Neuronal stem cell (in vitro differentiated cells): ENCODE data around the gene MBTPS1.
A peak's percentile ranks its signal among the peaks of the same experiment; 100 is the strongest.

ENCODE experiments used
- DNase-seq: peaks from one replicate; pipeline ENCODE4 v3.0.0-alpha.2; 2013; ENCODE audit warnings: low spot score
- H2AFZ ChIP-seq: one replicate; pipeline ENCODE4 v1.6.1; 2013; ENCODE audit warnings: mild to moderate bottlenecking, low read length, inconsistent platforms
- H2AK5ac ChIP-seq: 2 replicates; pipeline ENCODE4 v1.6.1; 2013; ENCODE audit warnings: low read depth, mild to moderate bottlenecking, inconsistent platforms, low read length, moderate library complexity, mixed read lengths
- H2BK120ac ChIP-seq: 2 replicates; pipeline ENCODE4 v1.6.1; 2013; ENCODE audit warnings: low read depth, mild to moderate bottlenecking, inconsistent platforms, low read length, moderate library complexity, mixed read lengths
- H2BK12ac ChIP-seq: one replicate; pipeline ENCODE4 v1.6.1; 2013; ENCODE audit warnings: low read length, inconsistent platforms
- H2BK15ac ChIP-seq: 2 replicates; pipeline ENCODE4 v1.6.1; 2013; ENCODE audit warnings: mild to moderate bottlenecking, low read length, inconsistent platforms, mixed read lengths
- H2BK5ac ChIP-seq: one replicate; pipeline ENCODE4 v1.6.1; 2013; ENCODE audit warnings: inconsistent platforms, mild to moderate bottlenecking, low read length, moderate library complexity
- H3K14ac ChIP-seq: one replicate; pipeline ENCODE4 v1.6.1; 2013; ENCODE audit warnings: low read length, inconsistent platforms
- H3K18ac ChIP-seq: 2 replicates; pipeline ENCODE4 v1.6.1; 2013; ENCODE audit warnings: low read length, inconsistent platforms
- H3K23ac ChIP-seq: 2 replicates; pipeline ENCODE4 v1.6.1; 2013; ENCODE audit warnings: low read depth, mild to moderate bottlenecking, mixed read lengths, low read length, inconsistent platforms; ENCODE audit not compliant: poor library complexity
- H3K27ac ChIP-seq: replicated peaks from 3 replicates; pipeline ENCODE4 v1.5.1; 2013; ENCODE audit warnings: low read length, inconsistent platforms
- H3K27me3 ChIP-seq, 3 experiments: 2 replicates each; pipeline ENCODE4 v1.6.1; 2013; ENCODE audit warnings: low read length in 3 of 3, mild to moderate bottlenecking in 2 of 3, inconsistent platforms in 1 of 3, low read depth in 1 of 3, mixed read lengths in 1 of 3, moderate library complexity in 1 of 3; ENCODE audit not compliant: control insufficient read depth in 3 of 3, insufficient read depth in 3 of 3
- H3K36me3 ChIP-seq, 2 donors: replicated peaks in 1 of 2; 2 replicates each; pipeline ENCODE4 v1.6.1; 2013; ENCODE audit warnings: low read length in 2 of 2; ENCODE audit not compliant: control insufficient read depth in 2 of 2, insufficient read depth in 2 of 2
- H3K4ac ChIP-seq: 2 replicates; pipeline ENCODE4 v1.6.1; 2013; ENCODE audit warnings: inconsistent platforms, mild to moderate bottlenecking, low read length, moderate library complexity
- H3K4me1 ChIP-seq, 2 donors: 1 replicate in 1 of 2; 2 replicates in 1 of 2; pipeline ENCODE4 v1.6.1; 2013; ENCODE audit warnings: low read length in 2 of 2, low read depth in 1 of 2; ENCODE audit not compliant: control insufficient read depth in 2 of 2, insufficient read depth in 1 of 2
- H3K4me2 ChIP-seq: one replicate; pipeline ENCODE4 v1.6.1; 2013; ENCODE audit warnings: mild to moderate bottlenecking, low read length, inconsistent platforms; ENCODE audit not compliant: insufficient read depth, poor library complexity, severe bottlenecking
- H3K4me3 ChIP-seq, 2 donors: 2 replicates each; pipeline ENCODE4 v1.5.1; 2013; ENCODE audit warnings: low read length in 2 of 2, mild to moderate bottlenecking in 2 of 2, inconsistent platforms in 1 of 2, moderate library complexity in 1 of 2
- H3K79me1 ChIP-seq: one replicate; pipeline ENCODE4 v1.6.1; 2013; ENCODE audit warnings: low read depth, mild to moderate bottlenecking, inconsistent platforms, low read length, moderate library complexity
- H3K9ac ChIP-seq: one replicate; pipeline ENCODE4 v1.6.1; 2013; ENCODE audit warnings: mild to moderate bottlenecking, low read depth, low read length, inconsistent platforms; ENCODE audit not compliant: poor library complexity
- H3K9me3 ChIP-seq, 2 donors: replicated peaks in 1 of 2; 2 replicates each; pipeline versions ENCODE3 to v1.6.1; 2013; ENCODE audit warnings: low read length in 2 of 2, mild to moderate bottlenecking in 2 of 2, inconsistent platforms in 1 of 2, low read depth in 1 of 2, mixed read lengths in 1 of 2, moderate library complexity in 1 of 2; ENCODE audit not compliant: control insufficient read depth in 2 of 2, insufficient read depth in 1 of 2
- H4K8ac ChIP-seq: one replicate; pipeline ENCODE4 v1.6.1; 2013; ENCODE audit warnings: low read depth, mild to moderate bottlenecking, inconsistent platforms, low read length, moderate library complexity
- H4K91ac ChIP-seq: one replicate; pipeline ENCODE4 v1.6.1; 2013; ENCODE audit warnings: low read length, low read depth, mild to moderate bottlenecking, inconsistent platforms; ENCODE audit not compliant: poor library complexity
- WGBS, 2 donors: extraction: QIAGEN DNeasy Blood & Tissue Kit; methylation state at CpG; one replicate each; pipeline ENCODE4 v1.1.7; 2013; ENCODE audit warnings: missing lambda C conversion rate in 2 of 2, mixed read lengths in 1 of 2; ENCODE audit not compliant: insufficient read length in 2 of 2, insufficient replicate concordance in 1 of 2; ENCODE audit errors: extremely low coverage in 2 of 2; 5-methylcytosine and 5-hydroxymethylcytosine counted together

The MBTPS1 gene

DNA sequence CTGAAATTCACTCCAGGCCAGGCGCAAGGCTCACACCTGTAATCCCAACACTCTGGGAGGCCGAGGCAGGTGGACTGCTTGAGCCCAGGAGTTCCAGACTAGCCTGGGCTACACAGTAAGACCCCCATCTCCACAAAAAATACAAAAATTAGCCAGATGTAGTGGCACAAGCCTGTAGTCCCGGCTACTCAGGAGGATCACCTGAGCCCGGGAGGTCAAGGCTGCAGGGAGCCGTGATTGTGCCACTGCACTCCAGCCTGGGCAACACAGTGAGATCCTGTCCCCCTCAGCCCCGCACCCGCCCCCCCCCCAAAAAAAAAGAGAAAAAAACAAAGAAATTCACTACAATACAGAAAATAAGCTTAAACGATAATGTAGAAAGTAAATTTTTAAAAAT lies 31.5 kb downstream of the MBTPS1 start:
- no peak for DNase-seq
- H3K79me1 ChIP-seq = no peaks in the 10 kb centered on the region
- H3K23ac ChIP-seq = no peak overlapping the region
- no CpG with 5 or more reads among the region's 8 CpGs for WGBS, 2 donors
- no peak overlapping the region for H3K4ac ChIP-seq
- no peak overlapping the region for H2BK15ac ChIP-seq
- no peak overlapping the region for H2BK12ac ChIP-seq
- H3K9ac ChIP-seq = no peak overlapping the region
- no peaks in the 10 kb centered on the region for H3K4me1 ChIP-seq
- no peak overlapping the region for H2AFZ ChIP-seq
- peaks cover 57 to 96% of the 10 kb centered on the region in 2 donors for H3K36me3 ChIP-seq
- H2BK5ac ChIP-seq = no peak overlapping the region
- H2BK120ac ChIP-seq = no peak overlapping the region
- H3K27me3 ChIP-seq = no peaks in the 10 kb centered on the region
- H2AK5ac ChIP-seq = no peak overlapping the region
- H3K27ac ChIP-seq = no peak overlapping the region
- no peak overlapping the region for H3K18ac ChIP-seq
- no peak overlapping the region for H3K14ac ChIP-seq
- H4K91ac ChIP-seq = no peak overlapping the region
- H3K9me3 ChIP-seq = no peaks in the 10 kb centered on the region
- no peak overlapping the region for H3K4me2 ChIP-seq
- H4K8ac ChIP-seq = no peak overlapping the region
- H3K4me3 ChIP-seq = no peak overlapping the region

DNA sequence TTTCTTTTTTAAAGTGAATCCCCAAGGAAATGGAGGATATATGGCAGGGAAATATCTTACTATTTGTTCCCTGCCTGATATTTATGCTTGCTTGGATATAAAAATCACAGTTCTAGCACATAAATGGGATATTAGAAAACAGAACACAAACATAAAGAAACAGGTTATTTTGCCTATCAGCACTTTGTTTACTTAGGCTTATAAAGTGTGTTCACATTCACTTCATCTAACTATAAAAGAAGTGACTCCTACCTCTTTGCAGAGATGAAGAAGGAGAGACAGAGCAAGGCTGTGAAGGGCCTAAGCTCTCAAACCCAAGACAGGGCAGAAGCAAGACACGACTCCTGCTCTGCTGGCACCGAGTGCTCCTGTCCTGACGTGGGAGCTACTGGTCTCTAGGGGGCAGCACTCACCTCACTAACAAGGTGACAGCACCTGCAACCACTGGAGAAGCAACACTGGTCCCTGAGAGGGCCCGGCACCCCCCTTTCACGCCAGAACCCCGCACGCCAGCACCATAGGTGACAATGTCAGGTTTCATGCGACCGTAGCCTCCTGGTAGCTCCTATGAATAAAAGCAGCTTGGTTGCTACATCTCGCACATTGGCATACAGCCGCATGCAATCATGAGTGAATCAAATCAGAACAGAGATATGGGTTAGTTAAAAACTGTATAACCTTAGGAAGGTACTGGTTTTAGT lies 32.0 kb downstream of the MBTPS1 start:
- H3K14ac ChIP-seq = no peak overlapping the region
- DNase-seq = peak; percentile 48
- no peaks in the 10 kb centered on the region for H3K27me3 ChIP-seq
- no peak overlapping the region for H3K9ac ChIP-seq
- H3K4ac ChIP-seq = no peak overlapping the region
- no peak overlapping the region for H3K4me3 ChIP-seq
- H3K4me2 ChIP-seq = no peak overlapping the region
- H3K23ac ChIP-seq = no peak overlapping the region
- H2AK5ac ChIP-seq = no peak overlapping the region
- H2BK120ac ChIP-seq = no peak overlapping the region
- H3K27ac ChIP-seq = no peak overlapping the region
- H3K36me3 ChIP-seq = peaks cover 56 to 96% of the 10 kb centered on the region in 2 donors
- H4K8ac ChIP-seq = no peak overlapping the region
- H3K79me1 ChIP-seq = no peaks in the 10 kb centered on the region
- H4K91ac ChIP-seq = no peak overlapping the region
- WGBS, 2 donors = no CpG with 5 or more reads among the region's 11 CpGs
- no peaks in the 10 kb centered on the region for H3K9me3 ChIP-seq
- H2BK5ac ChIP-seq = no peak overlapping the region
- H2BK15ac ChIP-seq = no peak overlapping the region
- no peaks in the 10 kb centered on the region for H3K4me1 ChIP-seq
- H2AFZ ChIP-seq = no peak overlapping the region
- no peak overlapping the region for H3K18ac ChIP-seq
- H2BK12ac ChIP-seq = no peak overlapping the region

DNA sequence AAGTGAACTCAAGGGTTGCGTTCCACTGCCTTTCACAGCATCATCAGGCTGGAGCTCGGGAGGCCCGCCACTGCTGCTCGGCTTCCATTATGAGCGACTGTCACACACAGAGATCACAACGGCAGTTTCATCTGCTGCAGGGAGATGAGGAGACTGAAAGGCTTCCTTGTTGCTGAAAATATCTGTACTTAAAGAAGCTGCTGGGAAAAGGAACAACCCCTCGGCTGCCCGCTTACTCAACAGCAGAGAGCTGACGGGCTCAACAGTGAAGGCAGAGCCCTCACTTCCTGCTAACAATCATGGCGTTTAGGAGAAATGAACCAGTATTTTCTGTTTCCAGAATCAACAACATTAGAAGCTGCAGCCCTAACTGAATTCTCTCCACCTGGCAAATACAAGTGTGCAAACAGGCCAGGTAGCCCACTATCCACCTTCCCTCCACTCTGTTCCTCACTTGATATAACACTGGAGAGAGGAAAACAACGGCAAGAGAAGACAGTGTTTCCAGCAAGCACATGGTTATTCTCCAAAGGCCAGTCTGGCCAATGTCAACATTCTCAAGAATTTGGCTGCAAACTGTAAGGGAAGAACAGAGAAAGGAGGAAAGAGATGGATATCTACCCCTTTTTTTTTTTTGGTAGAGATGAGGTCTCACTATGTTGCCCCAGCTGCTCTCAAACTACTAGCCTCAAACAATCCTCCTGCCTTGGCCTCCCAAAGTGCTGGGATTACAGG lies 33.7 kb downstream of the MBTPS1 start:
- no CpG with 5 or more reads among the region's 11 CpGs for WGBS, 2 donors
- Histone ChIP-seq H3K18ac (no peak overlapping the region), H2AFZ (no peak overlapping the region), H3K4me1 (no peaks in the 10 kb centered on the region), H2BK5ac (no peak overlapping the region), H3K27me3 (no peaks in the 10 kb centered on the region), H3K4me3 (no peak overlapping the region), H3K79me1 (no peaks in the 10 kb centered on the region), H2BK12ac (no peak overlapping the region), H4K8ac (no peak overlapping the region), H2BK15ac (no peak overlapping the region), H3K27ac (no peak overlapping the region), H3K9me3 (no peaks in the 10 kb centered on the region), H3K14ac (no peak overlapping the region), H3K4ac (no peak overlapping the region), H4K91ac (no peak overlapping the region), H3K36me3 (peaks cover 52 to 94% of the 10 kb centered on the region in 2 donors), H2BK120ac (no peak overlapping the region), H2AK5ac (no peak overlapping the region), H3K23ac (no peak overlapping the region), H3K9ac (no peak overlapping the region), H3K4me2 (no peak overlapping the region)
- DNase-seq = no peak

DNA sequence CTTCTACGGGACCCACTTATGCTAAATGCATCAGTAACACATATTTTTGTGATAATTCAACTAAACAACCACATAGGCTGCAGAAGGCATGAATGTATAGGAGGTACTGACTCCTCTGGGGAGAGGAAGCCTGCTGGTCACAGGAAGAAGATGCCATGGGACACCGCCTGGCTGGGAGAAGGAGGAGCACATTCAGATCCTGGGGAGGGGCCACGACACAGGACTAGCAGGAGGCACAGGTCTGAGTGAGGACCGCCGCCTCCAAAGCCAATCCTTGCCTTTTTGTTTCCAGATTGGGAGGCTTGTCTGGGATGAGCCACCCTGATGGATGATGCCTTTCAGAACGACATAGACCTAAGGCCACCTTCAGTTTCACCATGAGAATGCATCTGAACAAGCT lies 34.6 kb downstream of the MBTPS1 start:
- no peak overlapping the region for H3K14ac ChIP-seq
- no peak for DNase-seq
- H3K9ac ChIP-seq = no peak overlapping the region
- H3K36me3 ChIP-seq = peaks cover 47 to 93% of the 10 kb centered on the region in 2 donors
- H3K9me3 ChIP-seq = no peaks in the 10 kb centered on the region
- no CpG with 5 or more reads among the region's 6 CpGs for WGBS, 2 donors
- H2AK5ac ChIP-seq = no peak overlapping the region
- H3K4me1 ChIP-seq = no peaks in the 10 kb centered on the region
- H2BK5ac ChIP-seq = no peak overlapping the region
- no peaks in the 10 kb centered on the region for H3K79me1 ChIP-seq
- no peak overlapping the region for H3K4me2 ChIP-seq
- no peak overlapping the region for H4K8ac ChIP-seq
- H2BK15ac ChIP-seq = no peak overlapping the region
- no peak overlapping the region for H4K91ac ChIP-seq
- no peak overlapping the region for H3K27ac ChIP-seq
- no peaks in the 10 kb centered on the region for H3K27me3 ChIP-seq
- H3K4ac ChIP-seq = no peak overlapping the region
- H2BK12ac ChIP-seq = no peak overlapping the region
- no peak overlapping the region for H2BK120ac ChIP-seq
- no peak overlapping the region for H3K18ac ChIP-seq
- no peak overlapping the region for H3K4me3 ChIP-seq
- no peak overlapping the region for H3K23ac ChIP-seq
- H2AFZ ChIP-seq = no peak overlapping the region
